H1 (cell line): ENCODE measurements around the gene POLR2J. TPM values are rescaled to one million over a fixed set of nuclear protein-coding genes. Genes with fewer than 3 reads are reported as not detected.
"Not testable (repeated sequence)": the region's sequence is repeated elsewhere in the genome, so short reads cannot be mapped to it uniquely, and the experiment has no call there.

Experiments used
- CTCF ChIA-PET: fragments of 300-600 bp; sonication (Branson Sonifier 250); formaldehyde crosslinking; loops from one replicate; lab custom pipeline; 2021; ENCODE audit not compliant: partially characterized antibody; lab: Charles Lee
- POLR2A ChIA-PET: fragments of 300-600 bp; sonication (Branson Sonifier 250); formaldehyde crosslinking; loops from one replicate; lab custom pipeline; 2021; ENCODE audit warnings: inconsistent platforms; ENCODE audit not compliant: partially characterized antibody; lab: Charles Lee
- DNase-seq, 2 experiments: peaks; one replicate each; pipeline versions ENCODE4 v3.0.0 to v3.0.0-alpha.2; 2010 to 2022; ENCODE audit warnings: low spot score in 2 of 2, low read depth in 1 of 2, mixed read lengths in 1 of 2
- FAIRE-seq: peaks from 2 replicates; lab custom pipeline; 2011; peaks lifted over from hg19 to GRCh38; lab: Jason Lieb, UNC
- H2AFZ ChIP-seq: 2 replicates; pipeline ENCODE4 v1.8.1; 2012; ENCODE audit warnings: low read length, inconsistent platforms
- H2AK5ac ChIP-seq: 2 replicates; pipeline ENCODE4 v1.6.1; 2013; ENCODE audit warnings: low read depth, low read length
- H2BK120ac ChIP-seq: replicated peaks from 2 replicates; pipeline ENCODE3; 2013; ENCODE audit warnings: low read depth, low read length, inconsistent platforms
- H2BK12ac ChIP-seq: 2 replicates; pipeline ENCODE4 v1.6.1; 2013; ENCODE audit warnings: low read depth, low read length
- H2BK15ac ChIP-seq: 2 replicates; pipeline ENCODE4 v1.6.1; 2013; ENCODE audit warnings: low read length
- H2BK20ac ChIP-seq: 2 replicates; pipeline ENCODE4 v1.6.1; 2013; ENCODE audit warnings: low read length
- H2BK5ac ChIP-seq: 2 replicates; pipeline ENCODE4 v1.6.1; 2013; ENCODE audit warnings: low read depth, low read length
- H3K14ac ChIP-seq: 2 replicates; pipeline ENCODE4 v1.6.1; 2013; ENCODE audit warnings: inconsistent platforms; ENCODE audit not compliant: insufficient read length
- H3K18ac ChIP-seq: 2 replicates; pipeline ENCODE4 v1.6.1; 2013; ENCODE audit warnings: low read length; ENCODE audit errors: extremely low read depth
- H3K23ac ChIP-seq: 2 replicates; pipeline ENCODE4 v1.6.1; 2013; ENCODE audit warnings: inconsistent platforms; ENCODE audit not compliant: insufficient read length
- H3K23me2 ChIP-seq: 2 replicates; pipeline ENCODE4 v1.6.1; 2013; ENCODE audit warnings: low read depth, low read length
- H3K27ac ChIP-seq: 2 replicates; pipeline ENCODE4 v1.6.1; 2011; ENCODE audit warnings: low read depth, low read length, inconsistent platforms
- H3K27me3 ChIP-seq, 4 experiments: replicated peaks in 1 of 4; 1 replicate in 1 of 4; 2 replicates in 3 of 4; pipeline versions ENCODE4 v1.6.1 to v1.8.1; 2011 to 2013; ENCODE audit warnings: low read length in 3 of 4, mild to moderate bottlenecking in 3 of 4, inconsistent platforms in 2 of 4, mixed read lengths in 2 of 4, moderate library complexity in 1 of 4; ENCODE audit not compliant: control insufficient read depth in 3 of 4, insufficient read depth in 3 of 4; ENCODE audit errors: extremely low read depth in 1 of 4
- H3K36me3 ChIP-seq, 4 experiments: 2 replicates each; pipeline versions ENCODE4 v1.6.1 to v1.8.1; 2011 to 2013; ENCODE audit warnings: mild to moderate bottlenecking in 4 of 4, low read length in 3 of 4, moderate library complexity in 2 of 4, control low read depth in 1 of 4, inconsistent platforms in 1 of 4; ENCODE audit not compliant: insufficient read depth in 4 of 4, control insufficient read depth in 2 of 4
- H3K4ac ChIP-seq: replicated peaks from 2 replicates; pipeline ENCODE3; 2013; ENCODE audit warnings: low read length, low read depth, mixed read lengths, inconsistent platforms; ENCODE audit not compliant: insufficient read length
- H3K4me1 ChIP-seq, 4 experiments: replicated peaks in 1 of 4; 1 replicate in 1 of 4; 2 replicates in 3 of 4; pipeline versions ENCODE4 v1.6.1 to v1.8.1; 2011 to 2013; ENCODE audit warnings: low read length in 3 of 4, inconsistent platforms in 2 of 4, mixed read lengths in 1 of 4; ENCODE audit not compliant: insufficient read depth in 4 of 4, control insufficient read depth in 3 of 4
- H3K4me2 ChIP-seq, 2 experiments: 2 replicates each; pipeline versions ENCODE4 v1.6.1 to v1.8.1; 2011 to 2013; ENCODE audit warnings: low read depth in 2 of 2, low read length in 2 of 2, control low read depth in 1 of 2, inconsistent platforms in 1 of 2, mild to moderate bottlenecking in 1 of 2; ENCODE audit not compliant: insufficient read depth in 1 of 2
- H3K4me3 ChIP-seq, 4 experiments: fragments of 200-600, 300-600 bp in 1 of 4; sonication (generic), shearing (Covaris generic), sonication (Bioruptor Twin) in 1 of 4; 2 replicates each; pipeline versions ENCODE4 v1.5.1 to v1.8.1; 2011 to 2016; ENCODE audit warnings: low read length in 4 of 4, low read depth in 3 of 4, control low read depth in 2 of 4, inconsistent platforms in 2 of 4, mild to moderate bottlenecking in 2 of 4, mixed read lengths in 1 of 4, moderate library complexity in 1 of 4; ENCODE audit not compliant: insufficient read depth in 2 of 4; ENCODE audit errors: extremely low read depth in 1 of 4
- H3K56ac ChIP-seq: replicated peaks from 2 replicates; pipeline ENCODE3; 2013; ENCODE audit warnings: low read depth, mild to moderate bottlenecking, mixed read lengths, low read length, inconsistent platforms; ENCODE audit not compliant: insufficient read length
- H3K79me1 ChIP-seq: 2 replicates; pipeline ENCODE4 v1.6.1; 2013; ENCODE audit warnings: low read depth, low read length, control low read depth
- H3K79me2 ChIP-seq, 2 experiments: 2 replicates each; pipeline versions ENCODE4 v1.6.1 to v1.8.1; 2012 to 2013; ENCODE audit warnings: low read length in 2 of 2, mild to moderate bottlenecking in 2 of 2, inconsistent platforms in 1 of 2; ENCODE audit not compliant: insufficient read depth in 2 of 2, control insufficient read depth in 1 of 2
- H3K9ac ChIP-seq, 4 experiments: replicated peaks in 1 of 4; 1 replicate in 1 of 4; 2 replicates in 3 of 4; pipeline versions ENCODE4 v1.6.1 to v1.8.1; 2011 to 2013; ENCODE audit warnings: low read depth in 3 of 4, low read length in 3 of 4, control low read depth in 2 of 4, mild to moderate bottlenecking in 2 of 4, moderate library complexity in 2 of 4, inconsistent platforms in 1 of 4; ENCODE audit errors: extremely low read depth in 1 of 4
- H3K9me3 ChIP-seq, 2 experiments: 2 replicates each; pipeline versions ENCODE4 v1.6.1 to v1.8.1; 2012 to 2013; ENCODE audit warnings: mild to moderate bottlenecking in 2 of 2, moderate library complexity in 2 of 2, control low read depth in 1 of 2, inconsistent platforms in 1 of 2, low read depth in 1 of 2, low read length in 1 of 2, mixed read lengths in 1 of 2; ENCODE audit not compliant: insufficient read depth in 2 of 2
- H4K20me1 ChIP-seq, 2 experiments: replicated peaks in 1 of 2; 2 replicates each; pipeline versions ENCODE3 to v1.8.1; 2011 to 2013; ENCODE audit warnings: inconsistent platforms in 2 of 2, low read length in 2 of 2, mild to moderate bottlenecking in 1 of 2; ENCODE audit not compliant: insufficient read depth in 2 of 2, control insufficient read depth in 1 of 2
- H4K5ac ChIP-seq: 2 replicates; pipeline ENCODE4 v1.6.1; 2013; ENCODE audit warnings: low read length, low read depth, mixed read lengths, inconsistent platforms; ENCODE audit not compliant: insufficient read length
- H4K8ac ChIP-seq: 2 replicates; pipeline ENCODE4 v1.8.0; 2013; ENCODE audit warnings: mild to moderate bottlenecking, moderate library complexity, low read length, inconsistent platforms; ENCODE audit not compliant: insufficient read depth; ENCODE audit errors: extremely low read depth
- H4K91ac ChIP-seq: replicated peaks from 2 replicates; pipeline ENCODE3; 2013; ENCODE audit warnings: low read length, mixed read lengths, inconsistent platforms; ENCODE audit not compliant: insufficient read length
- WGBS, 2 experiments: shearing (Covaris generic) in 1 of 2; methylation state at CpG; one replicate each; pipeline versions ENCODE4 v1.1.6 to v1.1.7; 2013 to 2015; ENCODE audit warnings: low lambda C conversion rate in 2 of 2, mixed read lengths in 2 of 2, inconsistent platforms in 1 of 2, low coverage in 1 of 2, missing lambda C conversion rate in 1 of 2; ENCODE audit not compliant: insufficient replicate concordance in 2 of 2, insufficient coverage in 1 of 2, insufficient read length in 1 of 2; ENCODE audit errors: extremely low coverage in 1 of 2, missing lambda C conversion rate in 1 of 2; 5-methylcytosine and 5-hydroxymethylcytosine counted together
- polyA plus RNA-seq, 7 experiments: library from polyadenylated mRNA; depleted of rRNA in 3 of 7; stranded (reverse) in 5 of 7; unstranded in 2 of 7; fragments of >200 nt in 5 of 7; fragments of 200-250 nt in 2 of 7; gene quantifications; 1 replicate in 5 of 7; 2 replicates in 1 of 7; 4 replicates in 1 of 7; pipeline versions ENCODE4 v1.2.1 to v1.2.3, GENCODE V29; 2011 to 2013; ENCODE audit warnings: missing spikeins in 2 of 7, mixed read lengths in 2 of 7
- total RNA-seq: library from RNA; stranded (reverse); fragmentation: NEBNext Ultra II Directional; extraction: Animal tissue kit (Norgen Biotek cat#: 25700); gene quantifications from 2 replicates; pipeline ENCODE4 v1.2.1, GENCODE V29; 2021

POLR2J gene
- total and polyA plus RNA-seq, 2 of the 8 experiments (the other 6 are each of a cell fraction or from before 2014, with no cell fraction given), result 54.1 to 113 TPM

DNA sequence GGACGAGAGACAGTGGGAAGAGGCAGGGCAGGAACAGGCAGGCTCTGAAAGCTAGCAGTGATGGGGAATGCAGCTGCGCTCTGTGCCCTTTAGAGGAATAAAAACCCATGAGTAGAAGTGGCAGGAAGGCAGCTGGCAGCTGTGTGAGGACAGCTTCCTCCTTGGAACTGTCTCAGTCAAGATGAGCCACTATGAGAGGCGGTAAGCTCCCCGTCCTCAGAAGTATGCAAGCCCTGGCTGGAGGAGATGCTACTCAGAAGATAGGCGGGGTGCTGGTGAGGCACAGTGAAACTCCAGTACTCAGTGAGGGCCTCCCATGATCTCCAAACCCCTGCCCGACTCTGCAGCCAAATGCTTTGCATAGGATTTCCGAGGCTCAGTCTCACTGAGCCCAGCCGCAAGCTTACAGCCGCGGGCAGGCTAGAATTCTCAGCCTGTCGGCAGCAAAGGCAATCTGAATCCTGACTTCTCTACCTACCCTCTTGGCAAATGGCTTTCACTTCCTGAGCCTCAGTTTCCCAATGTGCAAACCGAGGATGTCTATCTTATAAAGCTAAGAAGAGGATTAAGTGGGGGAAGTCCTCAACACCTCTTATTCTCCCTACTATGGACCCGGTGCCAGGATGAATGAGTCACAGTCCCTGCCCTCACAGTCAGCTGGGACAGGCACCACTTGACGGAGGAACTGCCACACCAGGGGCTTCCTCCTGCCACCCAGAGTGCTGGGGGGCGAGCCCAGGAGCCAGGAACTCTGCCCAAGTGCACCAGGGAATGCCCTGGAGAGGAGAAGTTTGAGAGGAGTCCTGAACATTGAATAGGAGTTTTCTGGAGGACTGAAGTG is 36.4 kb upstream of the POLR2J start:
- H3K36me3 ChIP-seq, H3K9me3 ChIP-seq, H3K27ac ChIP-seq, H3K27me3 ChIP-seq, H2BK15ac ChIP-seq, FAIRE-seq, H3K79me2 ChIP-seq, H3K9ac ChIP-seq, H3K79me1 ChIP-seq, DNase-seq, H3K4ac ChIP-seq, H2BK5ac ChIP-seq, H2AK5ac ChIP-seq, H2BK20ac ChIP-seq, H4K91ac ChIP-seq, H3K56ac ChIP-seq, H2BK120ac ChIP-seq, H2AFZ ChIP-seq, H4K8ac ChIP-seq, H4K20me1 ChIP-seq, H3K23me2 ChIP-seq, H3K4me2 ChIP-seq, H2BK12ac ChIP-seq, H3K4me3 ChIP-seq, H3K14ac ChIP-seq, POLR2A ChIA-PET, H4K5ac ChIP-seq, CTCF ChIA-PET, H3K18ac ChIP-seq, H3K23ac ChIP-seq, H3K4me1 ChIP-seq: not testable (repeated sequence)
- no CpG with 5 or more reads among the region's 15 CpGs for WGBS, 2 experiments
